ENCODE data around the gene ERH.
"Not testable (repeated sequence)": the region's sequence is repeated elsewhere in the genome, so short reads cannot be mapped to it uniquely, and the experiment has no call there.

ERH gene

DNA sequence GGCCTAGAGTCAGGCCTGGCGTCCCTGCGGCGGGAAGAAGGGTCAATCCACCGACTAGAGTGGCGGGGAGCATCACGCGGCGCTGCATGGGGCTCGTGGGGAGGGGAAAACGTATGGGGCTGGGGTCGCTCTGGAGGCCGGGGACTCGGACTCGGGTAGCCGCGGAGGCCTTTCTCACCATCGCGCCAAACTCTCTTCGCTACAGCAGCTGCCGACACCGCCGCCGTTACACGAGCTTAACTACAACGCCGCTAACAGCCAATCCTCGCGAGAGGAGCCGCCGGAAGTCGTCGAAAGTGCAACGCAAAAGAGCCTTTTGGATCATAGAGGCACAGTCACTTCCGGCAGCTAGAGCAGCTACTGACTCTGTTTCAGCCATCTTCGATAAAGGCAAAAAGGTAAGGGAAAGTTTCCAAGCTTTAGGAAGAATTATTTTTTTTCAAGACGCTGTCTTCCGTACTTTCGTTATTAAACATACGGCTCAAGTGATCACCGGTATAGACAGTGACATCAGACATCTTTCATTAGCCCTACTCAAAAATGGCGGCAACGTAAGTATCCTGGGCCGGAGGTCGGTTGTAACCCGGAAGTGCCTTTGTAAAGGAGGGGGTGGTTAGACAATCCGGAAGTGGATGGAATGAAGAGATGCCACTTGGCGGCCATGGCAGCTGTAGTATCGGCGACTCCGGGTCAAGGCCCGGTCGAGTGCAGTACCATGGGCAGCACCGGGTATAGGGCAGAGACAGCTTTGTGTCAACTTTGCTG lies at the start of gene ERH, which contains the start of gene SLC39A9:
Gene ERH (minus strand): TSS at position 247 of the 765 bp plus-strand sequence. CDS start 66 bp downstream, at position 181.
Gene SLC39A9 (plus strand): TSS at position 640 of the 765 bp plus-strand sequence. CDS start 678 bp downstream, outside the sequence.
- DNase-seq (ENCODE audit: low spot score): peak; percentile 98

DNA sequence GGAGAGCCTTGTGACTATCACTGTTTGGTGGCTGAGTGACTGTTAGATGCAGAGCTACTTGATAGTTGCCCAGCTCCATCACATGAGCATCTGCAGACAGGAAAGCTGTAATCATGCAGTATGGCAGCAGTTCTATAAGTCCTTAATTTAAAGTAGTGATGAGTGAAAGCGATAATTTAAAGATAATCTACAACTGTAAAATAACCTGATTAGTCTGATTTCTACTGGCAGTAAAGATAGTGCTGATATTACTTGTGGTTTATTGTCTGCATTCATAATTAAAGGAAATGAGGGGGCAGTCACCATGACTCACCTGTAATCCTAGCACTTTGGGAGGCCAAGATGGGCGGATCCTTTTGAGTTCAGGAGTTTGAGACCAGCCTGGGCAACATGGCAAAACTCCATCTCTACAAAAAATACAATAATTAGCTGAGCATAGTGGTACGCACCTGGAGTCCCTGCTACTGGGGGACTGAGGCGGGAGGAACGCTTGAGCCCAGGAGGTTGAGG lies 45.3 kb upstream of the ERH start:
- DNase-seq (ENCODE audit: low spot score): no peak

DNA sequence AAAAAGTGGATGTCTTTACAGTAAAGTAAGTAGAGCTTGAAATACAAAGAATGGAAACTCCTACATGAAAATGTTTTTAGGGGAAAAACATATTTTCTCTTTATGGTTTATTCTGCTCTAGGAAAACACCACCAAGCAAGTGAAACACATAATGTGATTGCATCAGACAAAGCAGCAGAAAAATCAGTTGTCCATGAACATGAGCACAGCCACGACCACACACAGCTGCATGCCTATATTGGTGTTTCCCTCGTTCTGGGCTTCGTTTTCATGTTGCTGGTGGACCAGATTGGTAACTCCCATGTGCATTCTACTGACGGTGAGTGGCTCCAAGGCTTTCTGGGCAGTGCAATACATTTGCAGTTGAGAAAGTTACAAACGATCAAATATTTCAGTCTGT lies 43.8 kb upstream of the ERH start:
- no peak for DNase-seq (ENCODE audit: low spot score)

DNA sequence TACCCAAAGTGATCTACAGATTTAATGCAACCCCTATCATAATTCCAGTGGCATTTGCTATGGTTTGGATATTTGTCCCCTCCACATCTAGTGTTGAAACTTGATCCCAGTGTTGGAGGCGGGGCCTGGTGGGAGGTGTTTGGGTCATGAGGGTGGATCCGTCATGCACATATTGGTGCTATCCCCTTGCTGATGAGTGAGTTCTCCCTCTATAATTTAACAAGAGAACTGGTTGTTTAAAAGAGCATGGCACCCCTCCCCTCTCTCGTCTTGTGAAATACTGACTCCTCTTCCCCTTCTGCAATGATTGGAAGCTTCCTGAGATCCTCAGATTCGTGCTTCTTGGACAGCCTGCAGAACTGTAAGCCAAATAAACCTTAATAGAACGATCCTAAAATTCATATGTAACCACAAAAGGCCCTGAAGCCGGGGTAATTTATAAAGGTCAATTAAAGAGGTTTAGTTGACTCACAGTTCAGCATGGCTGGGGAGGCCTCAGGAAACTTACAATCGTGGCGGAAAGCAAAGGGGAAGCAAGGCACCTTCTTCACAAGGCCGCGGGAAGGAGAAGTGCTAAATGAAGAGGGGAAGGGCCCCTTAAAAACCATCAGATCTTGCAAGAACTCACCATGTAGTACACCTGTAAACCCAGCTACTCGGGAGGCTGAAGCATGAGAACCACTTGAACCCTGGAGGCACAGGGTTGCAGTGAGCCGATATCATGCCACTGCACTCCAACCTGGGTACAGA lies 41.6 kb upstream of the ERH start:
- DNase-seq (ENCODE audit: low spot score): no peak

DNA sequence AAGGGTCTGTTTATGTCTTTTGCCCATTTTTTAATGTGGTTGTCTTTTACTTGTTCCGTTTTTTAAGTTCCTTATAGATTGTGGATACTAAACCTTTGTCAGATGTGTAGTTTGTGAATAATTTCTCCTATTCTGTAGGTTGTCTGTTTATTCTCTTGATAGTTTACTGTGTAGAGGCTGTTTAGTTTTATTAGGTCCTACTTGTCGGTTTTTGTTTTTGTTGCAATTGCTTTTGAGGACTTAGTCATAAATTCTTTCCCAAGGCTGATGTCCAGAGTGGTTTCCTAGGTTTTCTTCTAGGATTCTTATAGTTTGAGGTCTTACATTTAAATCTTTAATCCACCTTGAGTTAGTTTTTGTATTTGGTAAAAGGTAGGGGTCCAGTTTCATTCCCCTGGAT lies 34.3 kb upstream of the ERH start:
- DNase-seq (ENCODE audit: low spot score): no peak

- DNase-seq (ENCODE audit: low spot score): no peak
Observed at GRCh38 chr14:69430306-69430939, 32.3 kb upstream of the ERH start.

- DNase-seq (ENCODE audit: low spot score): no peak
Observed at GRCh38 chr14:69429643-69430042, 31.5 kb upstream of the ERH start.

DNA sequence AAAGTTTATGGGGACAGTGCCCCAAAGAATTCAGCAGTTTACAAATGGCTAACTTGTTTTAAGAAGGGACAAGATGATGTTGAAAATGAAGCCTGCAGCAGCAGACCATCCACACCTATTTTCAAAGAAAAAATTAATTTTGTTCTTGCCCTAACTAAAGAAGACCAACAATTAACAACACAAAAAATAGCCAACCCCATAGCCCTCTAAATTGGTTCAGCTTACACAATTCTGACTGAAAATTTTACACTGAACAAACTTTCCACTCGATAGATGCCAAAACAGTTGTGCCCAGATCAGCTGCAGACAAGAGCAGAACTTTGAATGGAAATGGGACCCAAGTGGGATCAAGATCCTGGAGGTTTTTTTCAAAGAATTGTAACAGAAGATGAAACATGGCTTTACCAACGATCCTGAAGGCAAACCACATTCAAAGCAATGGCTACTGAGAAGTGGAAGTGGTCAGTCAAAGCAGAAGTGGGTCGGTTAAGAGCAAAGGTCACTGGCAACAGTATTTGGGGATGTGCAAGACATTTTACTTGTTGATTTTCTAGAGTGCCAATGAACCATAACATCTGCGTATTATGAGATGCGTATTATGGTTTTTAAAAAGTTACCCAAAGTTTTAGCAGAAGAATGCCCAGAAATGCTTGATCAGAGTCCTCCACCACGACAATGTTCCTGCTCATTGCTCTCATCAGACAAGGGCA lies 30.3 kb upstream of the ERH start:
- DNase-seq (ENCODE audit: low spot score): peak; percentile 3

- no peak for DNase-seq (ENCODE audit: low spot score)
Observed at GRCh38 chr14:69427596-69427995, 29.5 kb upstream of the ERH start.

GRCh38 chr14:69424149-69424923 lies 26.2 kb upstream of the ERH start:
- DNase-seq (ENCODE audit: low spot score): no peak

DNA sequence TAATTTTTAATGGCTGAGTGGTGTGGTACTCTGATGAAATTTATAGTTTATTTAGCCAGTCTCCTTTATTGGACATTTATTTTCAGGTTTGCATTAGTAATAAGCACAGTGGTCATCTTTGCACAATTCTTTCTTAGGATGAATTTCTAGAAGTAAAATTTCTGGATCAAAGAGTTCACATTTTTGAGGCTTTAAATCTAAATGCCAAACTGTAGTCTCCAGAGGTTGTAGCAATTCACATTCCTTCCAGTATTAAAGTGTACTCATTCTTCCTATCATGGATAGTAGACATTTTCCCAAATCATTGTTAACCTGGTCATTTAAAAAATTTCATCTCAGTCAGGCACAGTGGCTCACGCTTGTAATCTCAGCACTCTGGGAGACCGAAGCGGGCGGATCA lies 25.2 kb upstream of the ERH start:
- DNase-seq (ENCODE audit: low spot score): no peak

DNA sequence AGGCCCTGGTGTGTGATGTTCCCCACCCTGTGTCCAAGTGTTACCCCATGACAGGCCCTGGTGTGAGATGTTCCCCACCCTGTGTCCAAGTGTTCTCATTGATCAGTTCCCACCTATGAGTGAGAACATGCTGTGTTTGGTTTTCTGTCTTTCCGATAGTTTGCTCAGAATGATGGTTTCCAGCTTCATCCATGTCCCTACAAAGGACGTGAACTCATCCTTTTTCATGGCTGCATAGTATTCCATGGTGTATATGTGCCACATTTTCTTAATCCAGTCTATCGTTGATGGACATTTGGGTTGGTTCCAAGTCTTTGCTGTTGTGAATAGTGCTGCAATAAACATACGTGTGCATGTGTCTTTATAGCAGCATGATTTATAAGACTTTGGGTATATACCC lies 18.0 kb upstream of the ERH start:
- DNase-seq (ENCODE audit: low spot score): not testable (repeated sequence)

GRCh38 chr14:69413483-69413882 lies 15.4 kb upstream of the ERH start:
- DNase-seq (ENCODE audit: low spot score): no peak

- DNase-seq (ENCODE audit: low spot score): no peak
Observed at GRCh38 chr14:69408331-69408960, 10.3 kb upstream of the ERH start.

- no peak for DNase-seq (ENCODE audit: low spot score)
Observed at GRCh38 chr14:69405762-69406161, 7.7 kb upstream of the ERH start.

GRCh38 chr14:69404883-69405282 lies 6.8 kb upstream of the ERH start:
- no peak for DNase-seq (ENCODE audit: low spot score)

GRCh38 chr14:69404478-69404877 lies 6.4 kb upstream of the ERH start:
- no peak for DNase-seq (ENCODE audit: low spot score)

DNA sequence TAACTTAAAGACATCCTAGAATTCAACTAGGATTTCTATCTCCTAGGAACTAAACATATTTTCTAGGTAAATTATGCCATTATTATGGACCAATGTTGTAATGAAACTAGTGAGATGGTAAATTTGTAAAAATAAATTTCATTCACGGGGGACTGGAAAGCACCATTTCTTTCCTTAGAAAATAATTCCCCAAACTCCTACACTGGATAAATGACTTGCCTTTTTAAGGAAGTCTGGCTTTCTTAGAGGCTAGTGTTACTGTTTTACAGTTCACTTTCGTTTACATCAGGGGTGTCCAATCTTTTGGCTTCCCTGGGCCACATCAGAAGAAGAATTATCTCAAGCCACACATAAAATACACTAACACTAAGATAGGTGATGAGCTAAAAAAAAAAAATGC lies 3.7 kb upstream of the ERH start:
- no peak for DNase-seq (ENCODE audit: low spot score)

DNA sequence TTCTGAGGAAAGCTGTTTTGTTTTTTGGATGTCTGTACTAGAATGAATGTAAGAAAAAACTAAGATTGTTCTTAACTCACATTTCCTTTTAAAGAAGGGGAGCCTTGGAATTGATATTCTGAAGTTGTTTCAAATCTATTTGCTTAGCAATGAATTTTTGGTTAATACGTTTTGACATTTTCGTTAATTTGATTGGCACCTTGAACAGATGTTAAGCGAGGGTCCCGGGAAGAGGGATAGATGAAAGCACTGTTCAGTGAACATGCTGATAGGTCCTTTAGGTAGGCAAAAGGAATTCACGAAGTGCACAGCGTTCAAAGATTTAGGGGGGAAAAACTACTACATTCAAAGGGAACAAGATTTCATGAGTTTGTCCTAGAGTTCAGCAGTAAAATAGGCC lies 2.1 kb upstream of the ERH start:
- no peak for DNase-seq (ENCODE audit: low spot score)

DNA sequence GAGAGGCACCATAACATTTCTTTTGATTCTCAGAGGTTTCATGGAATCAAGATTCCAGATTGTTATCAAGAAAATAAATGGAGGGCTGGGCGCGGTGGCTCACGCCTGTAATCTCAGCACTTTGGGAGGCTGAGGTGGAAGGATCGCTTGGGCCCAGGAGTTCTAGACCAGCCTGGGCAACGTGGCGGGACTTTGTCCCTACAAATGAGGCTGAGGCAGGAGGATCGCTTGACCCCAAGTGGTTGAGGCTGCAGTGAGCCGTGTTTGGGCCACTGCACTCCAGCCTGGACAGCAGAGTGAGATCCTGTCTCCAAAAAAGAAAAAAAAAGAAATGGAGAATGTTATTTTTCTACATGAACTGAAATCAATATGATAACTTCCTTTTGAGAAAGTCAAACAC lies 1.7 kb upstream of the ERH start:
- no peak for DNase-seq (ENCODE audit: low spot score)

- no peak for DNase-seq (ENCODE audit: low spot score)
Observed at GRCh38 chr14:69398818-69399210, 715 bp upstream of the ERH start.
